GM19099 (cell line): ENCODE measurements around the gene GBP2.

ENCODE experiments used
- POLR2A ChIP-seq: IDR thresholded peaks from 3 replicates; pipeline ENCODE4 v1.6.1; 2011; ENCODE audit warnings: low read depth; ENCODE audit not compliant: insufficient read length; ENCODE audit errors: extremely low read depth

Gene GBP2

GRCh38 chr1:89143484-89143883 lies 17.6 kb upstream of the GBP2 start:
- no peak for TF ChIP-seq POLR2A

DNA sequence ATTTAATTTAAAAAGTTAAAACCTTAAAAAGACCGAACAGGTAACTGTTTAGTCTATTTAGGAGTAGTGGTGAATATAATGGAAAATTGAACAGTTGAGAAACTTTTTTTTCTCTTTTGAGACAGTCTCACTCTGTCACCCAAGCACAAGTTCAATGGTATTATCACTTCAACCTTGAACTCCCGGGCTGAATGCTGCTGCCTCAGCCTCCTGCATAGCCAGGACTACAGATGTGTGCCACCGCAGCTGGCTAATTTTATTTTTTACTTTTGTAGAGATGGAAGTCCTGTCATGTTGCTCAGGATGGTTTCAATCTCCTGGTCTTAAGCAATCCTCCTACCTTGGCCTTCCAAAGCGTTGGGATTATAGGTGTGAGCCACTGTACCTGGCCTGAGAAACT lies 16.2 kb upstream of the GBP2 start:
- no peak for TF ChIP-seq POLR2A

DNA sequence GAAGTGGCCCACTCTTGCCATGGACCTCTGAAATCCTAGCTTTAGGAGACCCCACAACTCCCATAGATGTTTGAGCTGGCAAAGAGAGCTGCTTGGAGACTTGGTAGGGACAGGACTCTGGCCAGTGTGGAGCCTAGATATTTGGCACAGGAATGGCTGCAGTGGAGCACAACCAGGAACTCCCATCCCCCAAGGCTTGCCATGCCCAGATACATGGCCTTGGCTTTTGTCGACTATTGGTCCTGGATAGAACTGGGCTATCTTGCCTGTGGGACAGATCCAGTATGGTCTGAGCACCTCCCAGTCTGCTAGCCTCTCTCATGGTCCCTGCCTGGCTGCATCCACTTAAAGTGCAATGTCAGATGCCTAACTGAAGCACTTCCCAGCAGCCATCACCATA lies 7.8 kb upstream of the GBP2 start:
- TF ChIP-seq POLR2A: no peak

GRCh38 chr1:89130716-89131115 lies 4.8 kb upstream of the GBP2 start:
- TF ChIP-seq POLR2A: no peak

GRCh38 chr1:89129911-89130310 lies 4.0 kb upstream of the GBP2 start:
- no peak for TF ChIP-seq POLR2A

GRCh38 chr1:89126602-89127565 lies 970 bp upstream of the GBP2 start:
- peak; percentile 29 for TF ChIP-seq POLR2A

GRCh38 chr1:89125240-89125912 lies 538 bp downstream of the GBP2 start:
- no peak for TF ChIP-seq POLR2A

GRCh38 chr1:89121641-89122040 lies 4.3 kb downstream of the GBP2 start:
- TF ChIP-seq POLR2A: no peak

DNA sequence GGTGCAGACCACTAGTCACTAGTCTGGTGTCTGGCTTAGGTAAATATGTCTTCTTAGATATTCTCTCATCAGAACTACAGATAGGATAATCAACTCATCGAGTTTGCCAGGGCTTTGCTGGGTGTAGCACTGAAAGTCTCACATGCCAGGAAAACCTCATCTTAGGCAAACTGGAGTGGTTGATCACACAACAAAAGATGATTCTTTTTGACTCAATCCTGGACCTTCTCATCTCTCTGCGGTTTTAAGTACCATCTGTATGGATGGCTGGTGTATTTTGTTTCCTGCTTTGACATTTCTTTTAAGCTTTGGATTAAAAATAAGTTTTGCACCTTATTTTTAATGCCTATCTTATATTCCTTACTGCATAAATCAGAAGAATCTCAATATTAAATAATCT lies 11.3 kb downstream of the GBP2 start:
- TF ChIP-seq POLR2A: no peak

- TF ChIP-seq POLR2A: no peak
Observed at GRCh38 chr1:89112871-89113613, 12.9 kb downstream of the GBP2 start.

- no peak for TF ChIP-seq POLR2A
Observed at GRCh38 chr1:89104687-89105086, 21.2 kb downstream of the GBP2 start.

GRCh38 chr1:89104147-89104546 lies 21.8 kb downstream of the GBP2 start:
- TF ChIP-seq POLR2A: no peak

GRCh38 chr1:89102021-89102420 lies 23.9 kb downstream of the GBP2 start:
- TF ChIP-seq POLR2A: no peak

- no peak for TF ChIP-seq POLR2A
Observed at GRCh38 chr1:89100412-89100811, 25.5 kb downstream of the GBP2 start.

DNA sequence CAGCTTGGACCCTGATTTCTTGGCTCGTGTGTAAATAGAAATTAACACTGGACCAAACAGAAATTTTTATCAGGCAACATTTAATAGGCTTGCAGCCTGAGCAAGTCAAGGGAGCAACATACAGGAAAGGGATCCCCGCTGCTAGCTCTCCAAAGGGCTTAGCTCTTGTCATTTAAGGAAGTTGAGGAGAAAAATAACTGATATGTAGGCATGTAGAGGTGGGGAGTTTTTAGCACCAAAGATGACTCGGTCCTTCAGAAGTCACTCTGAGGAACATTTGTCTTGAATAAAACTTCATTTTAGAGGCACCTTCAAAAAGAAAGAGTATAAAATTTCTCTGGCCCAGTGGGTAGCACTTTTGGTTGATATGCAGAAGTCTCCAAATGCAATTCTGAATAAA lies 27.1 kb downstream of the GBP2 start:
- no peak for TF ChIP-seq POLR2A
